ENCODE results near the gene INPP5A.

DNA sequence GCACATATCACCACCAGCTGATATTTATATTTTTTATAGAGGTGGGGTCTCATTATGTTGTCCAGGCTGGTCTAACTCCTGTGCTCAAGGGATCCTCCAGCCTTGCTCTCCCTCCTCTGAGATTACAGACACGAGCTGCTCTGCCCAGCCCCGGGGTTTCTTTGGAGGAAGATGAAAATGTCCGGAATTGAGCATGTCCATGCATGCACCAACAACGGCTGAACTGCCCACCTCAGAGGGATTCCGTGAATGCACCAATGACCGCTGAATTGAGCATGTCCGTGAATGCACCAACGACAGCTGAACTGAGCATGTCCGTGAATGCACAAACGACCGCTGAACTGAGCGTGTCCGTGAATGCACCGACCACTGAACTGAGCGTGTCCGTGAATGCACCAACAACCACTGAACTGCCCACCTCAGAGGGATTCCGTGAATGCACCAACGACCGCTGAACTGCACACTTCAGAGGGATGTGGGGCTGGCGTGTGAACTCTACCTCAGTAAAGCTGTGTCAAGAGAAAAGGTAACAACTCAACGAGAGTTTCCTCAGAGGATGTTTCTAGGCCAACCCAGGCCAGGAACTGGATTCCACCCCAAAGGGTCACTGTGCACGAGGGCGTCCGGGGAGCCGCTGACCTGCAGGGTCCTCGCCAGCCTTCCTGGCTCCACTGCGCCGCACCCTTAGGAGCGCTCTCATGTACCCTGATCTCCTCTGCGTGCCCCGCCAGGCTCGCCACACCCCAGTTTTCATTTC is 34.9 kb upstream of the INPP5A start:
- TF ChIP-seq, protein P1, sequence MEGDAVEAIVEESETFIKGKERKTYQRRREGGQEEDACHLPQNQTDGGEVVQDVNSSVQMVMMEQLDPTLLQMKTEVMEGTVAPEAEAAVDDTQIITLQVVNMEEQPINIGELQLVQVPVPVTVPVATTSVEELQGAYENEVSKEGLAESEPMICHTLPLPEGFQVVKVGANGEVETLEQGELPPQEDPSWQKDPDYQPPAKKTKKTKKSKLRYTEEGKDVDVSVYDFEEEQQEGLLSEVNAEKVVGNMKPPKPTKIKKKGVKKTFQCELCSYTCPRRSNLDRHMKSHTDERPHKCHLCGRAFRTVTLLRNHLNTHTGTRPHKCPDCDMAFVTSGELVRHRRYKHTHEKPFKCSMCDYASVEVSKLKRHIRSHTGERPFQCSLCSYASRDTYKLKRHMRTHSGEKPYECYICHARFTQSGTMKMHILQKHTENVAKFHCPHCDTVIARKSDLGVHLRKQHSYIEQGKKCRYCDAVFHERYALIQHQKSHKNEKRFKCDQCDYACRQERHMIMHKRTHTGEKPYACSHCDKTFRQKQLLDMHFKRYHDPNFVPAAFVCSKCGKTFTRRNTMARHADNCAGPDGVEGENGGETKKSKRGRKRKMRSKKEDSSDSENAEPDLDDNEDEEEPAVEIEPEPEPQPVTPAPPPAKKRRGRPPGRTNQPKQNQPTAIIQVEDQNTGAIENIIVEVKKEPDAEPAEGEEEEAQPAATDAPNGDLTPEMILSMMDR (IDR thresholded peaks at IDR 0.05; ENCODE audit: low read depth, low read length, poor library complexity, severe bottlenecking), result no peak
- no peak for TF ChIP-seq EZH2phosphoT487 (IDR thresholded peaks at IDR 0.05; ENCODE audit: borderline replicate concordance, low read length)

Data from DOHH2 (cell line).